Activated T-helper 1 cell treated with anti-CD3 and anti-CD28 coated beads, Interleukin-12 subunit alpha, Interleukin-12 subunit beta, Interleukin-2, Interleukin-4 antibody, amounts not matched to agents 30 ng/mL and 10 ng/mL and 1 ng/mL, durations not matched to agents 14 hours and 24 hours and 36 hours (primary cell): ENCODE results near the gene LMNA. TPM values are rescaled to one million over a fixed set of nuclear protein-coding genes. Genes with fewer than 3 reads are reported as not detected.
"Not testable (repeated sequence)": the region's sequence is repeated elsewhere in the genome, so short reads cannot be mapped to it uniquely, and the experiment has no call there.

Experiments
- DNase-seq: peaks from one replicate; pipeline ENCODE4 v3.0.0; 2021; ENCODE audit warnings: low spot score
- H3K27ac Mint-ChIP-seq: one replicate; pipeline ENCODE4 v1.8.0; 2021; ENCODE audit warnings: mild to moderate bottlenecking, mixed read lengths
- H3K27me3 Mint-ChIP-seq: one replicate; pipeline ENCODE4 v1.8.0; 2022; ENCODE audit warnings: mild to moderate bottlenecking, moderate library complexity, mixed read lengths; ENCODE audit not compliant: insufficient read depth
- H3K36me3 Mint-ChIP-seq: one replicate; pipeline ENCODE4 v1.8.0; 2021; ENCODE audit warnings: low read depth, mixed read lengths
- H3K4me1 Mint-ChIP-seq: one replicate; pipeline ENCODE4 v1.8.0; 2021; ENCODE audit warnings: low read depth, mixed read lengths
- H3K4me3 Mint-ChIP-seq: one replicate; pipeline ENCODE4 v1.8.0; 2021; ENCODE audit warnings: mild to moderate bottlenecking, moderate library complexity, mixed read lengths
- H3K9me3 Mint-ChIP-seq: one replicate; pipeline ENCODE4 v1.8.0; 2021; ENCODE audit warnings: mixed read lengths
- intact Hi-C: fragments of 100-400 bp; cut with micrococcal nuclease; formaldehyde crosslinking; loops from one replicate; pipeline ENCODE4 v1.15.1; 2024
- total RNA-seq: library from RNA; stranded (reverse); gene quantifications from 2 replicates; pipeline ENCODE4 v1.2.3, GENCODE V29; 2022

LMNA gene
- total RNA-seq, 1 donor from 2014 or later = 84.1 TPM

DNA sequence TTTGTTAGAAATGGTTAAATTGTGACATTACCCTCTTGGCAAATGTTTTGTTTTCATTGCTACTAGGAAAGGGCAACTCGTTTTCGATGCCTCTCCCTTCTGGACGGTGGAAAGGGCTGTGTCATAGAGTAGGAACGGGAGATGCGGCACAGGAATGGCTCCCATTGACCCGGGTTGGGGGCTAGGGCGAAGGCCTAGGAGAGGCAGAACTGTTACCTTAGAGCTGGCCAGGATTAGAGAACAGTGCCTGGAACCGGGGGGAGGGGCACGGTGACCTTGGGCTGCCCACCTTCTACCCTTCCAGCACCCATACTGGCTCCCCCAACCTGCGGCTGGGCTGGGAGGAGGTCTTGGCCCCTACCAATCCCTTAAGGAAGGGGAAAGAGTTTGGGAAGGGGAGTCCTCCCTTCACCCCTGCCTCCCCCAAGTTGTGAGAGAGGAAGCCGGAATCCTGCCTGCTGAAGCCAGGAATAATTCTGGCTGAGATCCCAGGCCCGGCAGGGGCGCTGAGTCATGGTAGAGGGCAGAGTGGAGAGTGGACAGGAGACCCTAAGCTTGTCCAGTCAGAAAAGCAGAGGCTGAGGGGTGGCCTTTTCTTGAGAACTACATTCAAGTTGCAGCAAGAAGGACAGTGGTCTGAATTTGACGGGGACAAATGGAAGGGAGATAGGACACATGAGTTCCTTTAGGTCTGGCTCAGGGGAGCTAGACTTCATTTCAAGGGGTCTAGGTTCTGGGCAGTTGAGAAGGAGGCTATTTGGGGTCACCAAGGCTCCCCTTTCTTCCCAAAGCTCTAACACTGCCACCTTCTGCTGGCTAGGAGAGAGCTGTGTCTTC is 8.2 kb downstream of the LMNA start:
- Mint-ChIP-seq H3K27ac (no peak overlapping the region), H3K4me3 (no peak overlapping the region), H3K27me3 (peaks cover 23% of the 10 kb centered on the region), H3K36me3 (peaks cover 5% of the 10 kb centered on the region), H3K9me3 (no peaks in the 10 kb centered on the region), H3K4me1 (peaks cover 54% of the 10 kb centered on the region)
- no peak for DNase-seq
- intact Hi-C loops = loop anchor here (1.0 kb wide), 1 partner anchor 8 kb away; the partner anchor contains the start of gene LMNA

DNA sequence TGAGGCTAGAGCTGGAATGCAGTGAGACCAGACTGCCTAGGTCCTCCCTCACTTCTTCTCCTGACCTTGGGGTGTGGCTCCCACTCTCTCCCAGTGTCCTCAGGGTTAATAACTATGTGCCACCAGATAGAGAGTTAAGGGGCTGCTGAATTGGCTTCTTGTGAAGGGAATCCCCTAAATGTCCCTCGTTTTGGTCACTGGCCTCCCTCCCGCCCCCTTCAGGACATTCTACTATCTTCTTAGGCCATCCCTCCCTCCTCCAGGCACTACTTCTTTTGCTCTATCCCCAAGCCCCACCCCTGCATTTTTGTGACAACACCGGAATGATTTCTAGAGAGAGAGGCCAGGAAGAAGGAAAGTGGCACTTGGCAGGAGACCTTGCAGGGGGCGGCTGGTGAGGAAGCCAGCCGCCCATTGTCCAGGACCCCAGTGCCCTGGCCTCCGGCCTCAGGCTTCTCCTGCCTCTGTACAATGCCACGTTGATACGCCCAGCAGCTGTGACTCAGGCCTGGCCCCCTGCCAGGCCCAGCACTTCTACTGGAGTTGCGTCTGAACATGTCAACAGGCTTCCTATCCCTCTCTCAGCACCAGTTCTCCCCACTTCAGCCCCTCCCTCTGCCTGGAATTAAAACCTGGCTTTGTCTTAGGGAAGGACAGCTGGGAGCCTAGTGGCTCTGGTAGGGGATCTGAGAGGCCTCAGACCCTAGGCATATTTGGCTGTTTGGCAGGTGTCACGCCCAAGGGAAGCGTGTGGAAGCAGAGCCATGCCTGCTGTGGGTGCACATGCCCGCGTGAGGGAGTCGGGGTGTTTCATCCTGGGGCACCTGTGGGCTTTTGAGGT is 9.1 kb downstream of the LMNA start:
- Mint-ChIP-seq H3K27me3 (peaks cover 23% of the 10 kb centered on the region), H3K27ac (peak overlapping the region; percentile 66), H3K4me3 (no peak overlapping the region), H3K9me3 (no peaks in the 10 kb centered on the region), H3K4me1 (peaks cover 62% of the 10 kb centered on the region), H3K36me3 (peaks cover under 1% of the 10 kb centered on the region)
- DNase-seq = no peak
- intact Hi-C loops = loop anchor here (1.0 kb wide), 1 partner anchor 9 kb away; the partner anchor contains the start of gene LMNA

DNA sequence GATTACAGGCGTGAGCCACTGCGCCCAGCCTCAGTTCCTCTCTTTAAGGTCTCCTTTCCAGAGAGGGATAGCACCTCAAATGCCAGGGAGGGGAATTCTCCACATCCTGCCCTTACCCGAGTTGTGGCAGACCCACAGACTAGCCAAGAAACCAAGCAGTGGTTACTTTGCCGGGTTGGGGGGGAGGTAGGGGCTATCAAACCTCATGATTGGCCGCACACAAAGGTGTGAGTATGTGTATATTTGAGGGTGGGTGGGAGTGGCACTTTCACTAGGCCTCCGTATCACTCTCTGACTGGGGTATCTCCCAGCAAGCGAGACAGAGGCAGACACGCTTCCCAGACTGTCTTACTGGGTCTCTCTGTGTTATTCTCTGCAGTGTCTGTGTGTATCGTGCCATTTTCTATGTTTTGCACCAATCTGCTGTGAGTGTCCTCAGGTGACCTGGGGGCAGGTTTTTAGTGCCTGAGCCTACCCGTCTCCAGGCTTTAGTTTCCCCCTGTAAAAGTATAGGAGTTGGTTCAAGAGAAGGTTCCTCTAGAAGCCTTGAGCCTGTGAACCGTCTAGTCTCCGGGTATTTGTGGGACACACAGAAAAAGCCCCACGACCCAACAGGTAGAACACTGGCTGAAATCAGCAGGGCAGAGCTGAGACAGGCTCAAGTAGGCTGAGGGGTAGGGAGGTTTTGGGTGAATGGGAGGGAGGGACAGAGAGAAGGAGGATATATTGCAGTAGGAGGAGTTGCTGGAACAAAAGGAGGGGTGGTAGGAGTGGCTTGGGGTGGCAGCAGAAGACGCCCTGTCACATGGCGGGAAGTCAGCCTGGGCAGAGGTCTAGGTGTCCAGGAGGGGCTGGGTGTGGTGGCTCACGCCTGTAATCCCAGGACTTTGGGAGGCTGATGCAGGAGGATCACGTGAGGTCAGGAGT is 10.3 kb downstream of the LMNA start:
- H3K4me3 Mint-ChIP-seq = no peak overlapping the region

DNA sequence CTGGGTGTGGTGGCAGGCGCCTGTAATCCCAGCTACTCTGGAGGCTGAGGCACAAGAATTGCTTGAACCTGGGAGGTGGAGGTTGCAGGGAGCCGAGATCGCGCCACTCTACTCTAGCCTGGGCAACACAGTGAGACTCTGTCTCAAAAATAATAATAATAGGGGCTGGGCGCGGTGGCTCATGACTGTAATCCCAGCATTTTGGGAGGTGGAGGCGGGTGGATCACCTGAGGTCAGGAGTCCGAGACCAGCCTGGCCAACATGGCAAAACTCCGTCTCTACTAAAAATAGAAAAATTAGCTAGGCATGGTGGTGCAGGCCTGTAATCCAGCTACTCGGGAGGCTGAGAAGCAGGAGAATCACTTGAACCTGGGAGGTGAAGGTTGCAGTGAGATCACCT is 11.0 kb downstream of the LMNA start:
- Mint-ChIP-seq H3K27me3 (peaks cover 11% of the 10 kb centered on the region), H3K4me1 (peaks cover 72% of the 10 kb centered on the region), H3K27ac (peak overlapping the region; percentile 23)
- H3K36me3 Mint-ChIP-seq, H3K9me3 Mint-ChIP-seq, intact Hi-C loops, DNase-seq, H3K4me3 Mint-ChIP-seq: not testable (repeated sequence)

More for the DNA sequence above, 10.3 kb downstream of the LMNA start:
- Mint-ChIP-seq H3K36me3 (no peaks in the 10 kb centered on the region), H3K27me3 (peaks cover 19% of the 10 kb centered on the region), H3K4me1 (peaks cover 72% of the 10 kb centered on the region), H3K9me3 (no peaks in the 10 kb centered on the region), H3K27ac (peak overlapping the region; percentile 59)
- DNase-seq = no peak
- intact Hi-C loops = no loop called here

GRCh38 chr1:156126043-156126629 is 11.6 kb downstream of the LMNA start:
- H3K9me3 Mint-ChIP-seq = no peaks in the 10 kb centered on the region
- peak overlapping the region; percentile 48 for H3K27ac Mint-ChIP-seq
- peaks cover 70% of the 10 kb centered on the region for H3K4me1 Mint-ChIP-seq
- peaks cover 3% of the 10 kb centered on the region for H3K36me3 Mint-ChIP-seq
- intact Hi-C loops = no loop called here
- DNase-seq = peak; percentile 41
- H3K27me3 Mint-ChIP-seq = peaks cover 11% of the 10 kb centered on the region
- H3K4me3 Mint-ChIP-seq = peak overlapping the region; percentile 19

- Mint-ChIP-seq H3K27me3 (peaks cover 11% of the 10 kb centered on the region), H3K4me3 (peak overlapping the region; percentile 12), H3K27ac (peak overlapping the region; percentile 69), H3K36me3 (peaks cover 3% of the 10 kb centered on the region), H3K9me3 (no peaks in the 10 kb centered on the region), H3K4me1 (peaks cover 70% of the 10 kb centered on the region)
- peak; percentile 83 for DNase-seq
- intact Hi-C loops = loop anchor here (1.0 kb wide), 6 partner anchors 13 to 96 kb away; partner anchors contain the start of genes LAMTOR2 and LMNA
Observed at GRCh38 chr1:156126630-156127534, 12.4 kb downstream of the LMNA start.

DNA sequence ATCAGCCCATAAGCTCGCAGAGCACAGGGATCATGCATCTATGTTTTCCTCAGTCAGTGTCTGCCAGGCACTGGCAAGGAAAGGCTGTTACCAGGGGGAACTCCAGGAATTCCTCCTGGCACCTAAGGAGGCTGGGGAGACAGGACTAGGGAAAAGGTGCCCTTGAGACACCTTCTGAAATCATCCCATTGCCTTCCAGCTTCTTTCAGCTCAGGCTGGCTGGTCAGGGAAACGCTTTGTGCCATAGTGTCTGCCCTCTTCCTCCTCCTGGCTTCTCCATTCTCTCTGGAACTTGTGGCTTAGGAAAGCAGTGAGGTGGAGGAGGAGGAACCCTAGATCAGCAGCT is 13.8 kb downstream of the LMNA start:
- DNase-seq = no peak
- H3K36me3 Mint-ChIP-seq = peaks cover 3% of the 10 kb centered on the region
- H3K4me3 Mint-ChIP-seq = no peak overlapping the region
- no peaks in the 10 kb centered on the region for H3K9me3 Mint-ChIP-seq
- intact Hi-C loops = no loop called here
- H3K27ac Mint-ChIP-seq = peak overlapping the region; percentile 27
- H3K4me1 Mint-ChIP-seq = peaks cover 67% of the 10 kb centered on the region
- H3K27me3 Mint-ChIP-seq = peaks cover 6% of the 10 kb centered on the region

GRCh38 chr1:156128654-156129597 is 14.4 kb downstream of the LMNA start:
- Mint-ChIP-seq H3K36me3 (peaks cover 3% of the 10 kb centered on the region), H3K9me3 (no peaks in the 10 kb centered on the region), H3K27ac (peak overlapping the region; percentile 27), H3K27me3 (peaks cover 3% of the 10 kb centered on the region), H3K4me1 (peaks cover 61% of the 10 kb centered on the region), H3K4me3 (peak overlapping the region; percentile 10)
- DNase-seq = no peak
- intact Hi-C loops = no loop called here

- no peaks in the 10 kb centered on the region for H3K9me3 Mint-ChIP-seq
- peak overlapping the region; percentile 35 for H3K27ac Mint-ChIP-seq
- DNase-seq = peak; percentile 69
- no peak overlapping the region for H3K4me3 Mint-ChIP-seq
- H3K27me3 Mint-ChIP-seq = peaks cover 2% of the 10 kb centered on the region
- intact Hi-C loops = loop anchor here (1.0 kb wide), 2 partner anchors 34 to 40 kb away; no protein-coding TSS in a partner anchor
- peaks cover 3% of the 10 kb centered on the region for H3K36me3 Mint-ChIP-seq
- peaks cover 51% of the 10 kb centered on the region for H3K4me1 Mint-ChIP-seq
Observed at GRCh38 chr1:156129687-156130577, 15.4 kb downstream of the LMNA start.

DNA sequence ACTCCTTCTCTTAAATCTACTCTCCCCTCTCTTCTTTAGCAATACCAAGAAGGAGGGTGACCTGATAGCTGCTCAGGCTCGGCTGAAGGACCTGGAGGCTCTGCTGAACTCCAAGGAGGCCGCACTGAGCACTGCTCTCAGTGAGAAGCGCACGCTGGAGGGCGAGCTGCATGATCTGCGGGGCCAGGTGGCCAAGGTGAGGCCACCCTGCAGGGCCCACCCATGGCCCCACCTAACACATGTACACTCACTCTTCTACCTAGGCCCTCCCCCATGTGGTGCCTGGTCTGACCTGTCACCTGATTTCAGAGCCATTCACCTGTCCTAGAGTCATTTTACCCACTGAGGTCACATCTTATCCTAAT is 16.0 kb downstream of the LMNA start:
- H3K9me3 Mint-ChIP-seq = no peaks in the 10 kb centered on the region
- H3K27me3 Mint-ChIP-seq = peaks cover 2% of the 10 kb centered on the region
- peaks cover 45% of the 10 kb centered on the region for H3K4me1 Mint-ChIP-seq
- no peak overlapping the region for H3K27ac Mint-ChIP-seq
- intact Hi-C loops = loop anchor here (1.0 kb wide), 2 partner anchors 34 to 40 kb away; no protein-coding TSS in a partner anchor
- no peak overlapping the region for H3K4me3 Mint-ChIP-seq
- H3K36me3 Mint-ChIP-seq = peaks cover 3% of the 10 kb centered on the region
- no peak for DNase-seq
